Measurements from ENCODE around the gene KCNK3. TPM values are rescaled to one million over a fixed set of nuclear protein-coding genes. Genes with fewer than 3 reads are reported as not detected.

KCNK3 gene
- total and polyA plus RNA-seq, 2 of the 13 experiments (the other 11 are each of a cell fraction or from before 2014, with no cell fraction given) = not detected

- TF ChIP-seq HMGXB4 (CRISPR knock-in tag; IDR thresholded peaks at IDR 0.05; ENCODE audit: borderline replicate concordance in 1 of 2, low read depth in 1 of 2) = no peak
- no peak for TF ChIP-seq EZH2 (conservative IDR thresholded peaks at IDR 0.05; ENCODE audit: low read depth, low read length)
- peak; percentile 32 for TF ChIP-seq XRCC5 (optimal IDR thresholded peaks at IDR 0.05; ENCODE audit: low read length)
- TF ChIP-seq NAIF1 (CRISPR knock-in tag; IDR thresholded peaks at IDR 0.05; ENCODE audit: borderline replicate concordance) = no peak
- no peak for TF ChIP-seq ZNF432 (CRISPR knock-in tag; IDR thresholded peaks at IDR 0.05; ENCODE audit: borderline replicate concordance)
- TF ChIP-seq, protein P1, sequence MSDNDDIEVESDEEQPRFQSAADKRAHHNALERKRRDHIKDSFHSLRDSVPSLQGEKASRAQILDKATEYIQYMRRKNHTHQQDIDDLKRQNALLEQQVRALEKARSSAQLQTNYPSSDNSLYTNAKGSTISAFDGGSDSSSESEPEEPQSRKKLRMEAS (IDR thresholded peaks at IDR 0.05) = peak; percentile 64
- no peak for TF ChIP-seq ZNF503 (CRISPR knock-in tag; IDR thresholded peaks at IDR 0.05)
- TF ChIP-seq ZBTB44 (CRISPR knock-in tag; IDR thresholded peaks at IDR 0.05) = no peak
- TF ChIP-seq ZNF792 (CRISPR knock-in tag; IDR thresholded peaks at IDR 0.05) = no peak
- TF ChIP-seq JDP2 (CRISPR knock-in tag; IDR thresholded peaks at IDR 0.05; ENCODE audit: borderline replicate concordance) = no peak
- no peak for TF ChIP-seq ZSCAN21 (CRISPR knock-in tag; IDR thresholded peaks at IDR 0.05; ENCODE audit: borderline replicate concordance)
- TF ChIP-seq ZNF780A (CRISPR knock-in tag; IDR thresholded peaks at IDR 0.05) = no peak
- no peak for TF ChIP-seq ZNF253 (CRISPR knock-in tag; IDR thresholded peaks at IDR 0.05; ENCODE audit: borderline replicate concordance)
- TF ChIP-seq ZNF235 (CRISPR knock-in tag; IDR thresholded peaks at IDR 0.05; ENCODE audit: borderline replicate concordance) = no peak
- no peak for TF ChIP-seq NCOA1 (CRISPR knock-in tag; IDR thresholded peaks at IDR 0.05)
- no peak for TF ChIP-seq ZNF12 (CRISPR knock-in tag; IDR thresholded peaks at IDR 0.05)
- TF ChIP-seq ZNF564 (CRISPR knock-in tag; IDR thresholded peaks at IDR 0.05) = no peak
- peak; percentile 97 for TF ChIP-seq ESRRA (CRISPR knock-in tag; IDR thresholded peaks at IDR 0.05; ENCODE audit: low read depth)
- no peak for TF ChIP-seq HES4 (CRISPR knock-in tag; IDR thresholded peaks at IDR 0.05; ENCODE audit: borderline replicate concordance)
- TF ChIP-seq ZNF296 (CRISPR knock-in tag; conservative IDR thresholded peaks at IDR 0.05) = no peak
- no peak for TF ChIP-seq GTF3A (CRISPR knock-in tag; conservative IDR thresholded peaks at IDR 0.05)
- TF ChIP-seq MED8 (CRISPR knock-in tag; IDR thresholded peaks at IDR 0.05; ENCODE audit: insufficient replicate concordance) = no peak
- TF ChIP-seq HNF4G (IDR thresholded peaks at IDR 0.05; ENCODE audit: borderline replicate concordance, low read depth, low read length) = peak; percentile 48
- peak; percentile 92; the same call in 1 of the 2 replicates for TF ChIP-seq HNF4G (CRISPR knock-in tag; IDR thresholded peaks at IDR 0.05; ENCODE audit: borderline replicate concordance, low read depth)
- TF ChIP-seq CBX2 (IDR thresholded peaks at IDR 0.05; ENCODE audit: low read depth, low read length) = no peak
- peak; percentile 38; the same call in 1 of the 2 replicates for TF ChIP-seq CBX2 (CRISPR knock-in tag; IDR thresholded peaks at IDR 0.05; ENCODE audit: low read depth)
Measured at GRCh38 chr2:26735883-26736588, 43.5 kb downstream of the KCNK3 start (continued).

Data from HepG2 (cell line).